T-helper 22 cell (primary cell): ENCODE data around the gene VWF.

Experiments
- DNase-seq: peaks from one replicate; pipeline ENCODE4 v3.0.0-alpha.2; 2020; ENCODE audit warnings: low read depth

The VWF gene

DNA sequence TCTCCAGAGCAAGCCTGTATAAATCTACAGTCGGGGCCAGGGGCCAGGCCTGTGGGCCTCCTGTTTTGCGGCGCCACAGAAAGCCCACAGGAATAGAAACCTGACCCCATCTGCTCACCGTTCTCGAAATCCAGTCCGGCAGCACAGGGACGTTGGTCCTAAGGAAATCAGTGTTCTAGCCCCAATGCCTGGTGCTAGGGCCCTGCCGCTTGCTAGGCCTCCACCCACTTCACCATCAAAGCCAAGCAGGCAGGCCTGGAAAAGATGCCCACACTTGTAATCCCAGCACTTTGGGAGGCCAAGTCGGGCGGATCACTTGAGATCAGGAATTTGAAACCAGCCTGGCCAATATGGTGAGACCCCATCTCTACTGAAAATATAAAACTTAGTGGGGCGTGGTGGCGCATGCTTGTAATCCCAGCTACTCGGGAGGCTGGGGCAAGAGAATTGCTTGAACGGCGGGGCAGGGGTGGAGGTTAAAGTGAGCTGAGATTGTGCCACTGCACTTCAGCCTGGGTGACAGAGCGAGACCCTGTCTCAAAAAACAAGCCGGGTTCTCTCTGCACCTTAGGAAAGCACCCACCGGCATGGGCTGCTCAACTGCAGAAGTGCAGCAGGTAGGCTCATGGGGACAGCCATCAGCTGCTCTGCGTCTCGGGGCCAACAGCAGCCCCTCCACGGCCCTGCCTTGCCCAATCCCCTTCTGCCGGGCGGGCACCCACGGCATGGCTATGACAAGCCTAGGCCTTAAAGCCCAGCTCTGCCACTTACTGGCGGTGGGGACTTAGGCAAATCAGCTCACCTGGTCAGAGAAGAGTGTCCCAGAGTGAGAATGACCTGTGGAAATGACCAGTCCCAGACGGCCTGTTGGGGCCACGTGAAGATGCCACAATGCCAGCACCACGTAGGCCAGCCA is 47.4 kb downstream of the VWF start:
- no peak for DNase-seq

DNA sequence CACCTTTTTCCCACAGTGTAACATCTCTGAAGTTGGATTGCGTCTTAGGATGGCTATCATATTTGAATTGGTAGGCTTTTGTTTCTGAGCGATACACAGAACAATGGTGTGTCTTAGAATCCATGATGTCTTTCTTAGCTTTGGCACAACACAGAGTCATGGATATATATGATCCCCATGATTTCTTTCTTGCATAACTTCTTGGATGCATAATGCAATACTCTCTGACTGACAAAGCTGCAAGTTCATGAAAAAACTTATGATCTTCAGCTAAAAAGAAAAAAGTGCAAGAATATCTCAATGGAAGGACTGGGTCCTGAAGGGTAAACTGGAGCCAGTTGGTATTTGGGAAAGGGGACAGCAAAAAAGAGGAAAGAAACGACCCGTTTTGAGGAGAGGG is 48.1 kb downstream of the VWF start:
- DNase-seq = no peak

GRCh38 chr12:6074979-6075585 is 49.4 kb downstream of the VWF start:
- no peak for DNase-seq

DNA sequence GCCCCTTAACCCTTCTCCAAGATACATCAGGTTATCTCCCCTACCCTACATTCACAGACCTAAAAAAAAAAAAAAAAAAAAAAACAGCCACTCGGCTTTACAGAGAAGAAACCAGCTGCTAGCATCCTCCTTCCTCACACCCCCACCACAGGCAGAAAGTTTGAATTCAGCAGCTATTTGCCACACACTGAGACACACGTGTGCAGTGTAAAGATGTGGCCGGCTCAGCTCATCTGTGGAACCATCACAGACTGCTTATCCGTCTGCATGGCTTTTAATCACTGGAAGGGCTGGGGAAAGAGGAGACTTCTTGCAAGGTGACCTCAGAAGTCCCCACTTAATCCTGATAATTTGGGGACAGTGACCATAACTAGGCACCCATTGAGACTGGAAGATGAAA is 50.0 kb downstream of the VWF start:
- no peak for DNase-seq

DNA sequence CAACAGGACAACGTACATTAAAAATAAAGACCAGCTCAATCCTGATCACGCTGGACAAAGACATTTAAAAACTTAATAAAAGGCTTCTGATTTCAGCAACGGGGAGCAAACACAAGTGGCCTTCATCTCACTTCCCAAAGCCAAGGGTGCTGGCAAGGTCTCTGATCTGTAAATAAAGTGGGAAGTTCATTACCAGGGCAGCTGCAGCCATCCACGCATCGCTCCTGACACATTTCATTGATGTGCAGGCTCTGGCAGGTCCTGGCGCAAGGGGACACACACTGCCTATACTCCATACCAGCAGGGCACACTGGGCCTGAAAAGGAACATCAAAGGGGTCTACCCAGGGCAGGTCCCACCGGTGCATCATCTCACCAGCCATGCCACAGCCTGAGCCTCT is 51.0 kb downstream of the VWF start:
- DNase-seq = no peak

DNA sequence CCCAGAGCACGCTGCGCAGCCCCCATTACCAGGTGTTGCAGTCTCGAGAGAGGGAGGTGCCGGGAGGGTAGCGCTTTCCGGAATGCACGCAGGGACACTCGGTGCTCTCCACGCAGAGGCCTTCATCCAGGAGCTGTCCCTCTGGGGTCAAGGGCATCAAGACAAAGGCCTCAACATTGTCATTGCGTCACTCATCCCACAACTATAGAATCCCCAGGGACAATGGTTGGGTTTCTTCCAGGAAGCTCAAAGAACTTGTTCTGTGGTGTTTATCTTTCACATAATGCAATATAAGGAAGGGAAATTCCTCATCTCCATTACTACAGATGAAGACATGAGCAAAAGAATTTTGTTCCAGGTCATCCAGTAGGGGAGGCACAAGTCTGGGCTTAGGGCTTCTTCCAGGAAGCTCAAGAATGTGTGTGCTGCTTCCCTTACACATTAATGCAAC is 52.1 kb downstream of the VWF start:
- DNase-seq = no peak

- no peak for DNase-seq
Measured at GRCh38 chr12:6071589-6071988, 52.9 kb downstream of the VWF start.

GRCh38 chr12:6070472-6071257 is 53.8 kb downstream of the VWF start:
- DNase-seq = no peak

- DNase-seq = no peak
Measured at GRCh38 chr12:6069437-6070093, 54.9 kb downstream of the VWF start.

DNA sequence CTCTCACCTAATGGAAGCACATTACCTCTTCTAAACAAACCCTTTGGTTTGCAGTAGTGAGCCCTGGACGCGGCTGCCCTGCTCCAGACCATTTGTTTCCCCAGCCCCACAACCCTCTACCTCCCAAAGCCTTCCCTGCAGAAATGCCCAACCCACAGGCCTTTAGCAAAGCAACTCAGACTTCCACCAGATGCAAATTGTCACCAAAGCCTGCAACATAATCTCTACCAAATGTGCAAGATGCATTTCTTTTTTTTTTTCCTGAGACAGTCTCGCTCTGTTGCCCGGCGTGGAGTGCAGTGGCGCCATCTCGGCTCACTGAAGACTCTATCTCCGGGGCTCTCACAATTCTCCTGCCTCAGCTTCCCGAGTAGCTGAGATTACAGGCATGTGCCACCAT is 56.2 kb downstream of the VWF start:
- no peak for DNase-seq

DNA sequence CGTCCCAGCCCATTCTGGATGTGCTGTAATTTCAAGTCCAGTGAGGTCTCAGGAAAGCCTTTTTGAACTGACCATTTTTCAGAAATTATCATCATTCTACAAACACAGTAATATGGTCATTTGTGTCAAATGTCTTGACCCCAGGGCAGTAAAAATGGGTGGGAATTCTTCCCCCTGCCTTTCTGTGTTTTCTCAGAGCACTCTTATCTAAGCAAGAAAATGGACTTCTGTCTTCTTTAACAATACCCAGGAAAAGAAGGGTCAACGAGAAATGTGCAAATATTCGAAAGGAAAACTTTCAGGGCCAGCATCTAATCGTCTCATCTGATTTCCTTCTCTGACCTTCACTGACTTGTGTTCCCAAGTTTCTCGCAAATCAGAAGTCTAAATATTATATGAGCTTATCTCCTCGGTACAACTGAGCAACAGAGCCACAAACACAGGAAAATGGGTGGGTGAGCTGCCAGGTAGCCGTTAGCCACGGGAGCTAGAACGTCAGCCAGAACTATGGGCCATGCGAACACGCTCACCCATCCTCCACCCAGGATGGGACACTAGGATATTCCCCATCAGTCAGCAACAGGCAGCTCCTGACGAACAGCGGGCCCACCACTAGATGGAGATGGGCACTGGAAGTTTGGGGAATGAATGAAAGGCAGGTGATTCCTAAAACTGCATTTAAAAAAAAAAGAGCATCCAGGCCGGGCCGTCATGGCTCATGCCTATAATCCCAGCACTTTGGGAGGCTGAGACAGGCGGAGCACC is 57.1 kb downstream of the VWF start:
- DNase-seq = no peak

DNA sequence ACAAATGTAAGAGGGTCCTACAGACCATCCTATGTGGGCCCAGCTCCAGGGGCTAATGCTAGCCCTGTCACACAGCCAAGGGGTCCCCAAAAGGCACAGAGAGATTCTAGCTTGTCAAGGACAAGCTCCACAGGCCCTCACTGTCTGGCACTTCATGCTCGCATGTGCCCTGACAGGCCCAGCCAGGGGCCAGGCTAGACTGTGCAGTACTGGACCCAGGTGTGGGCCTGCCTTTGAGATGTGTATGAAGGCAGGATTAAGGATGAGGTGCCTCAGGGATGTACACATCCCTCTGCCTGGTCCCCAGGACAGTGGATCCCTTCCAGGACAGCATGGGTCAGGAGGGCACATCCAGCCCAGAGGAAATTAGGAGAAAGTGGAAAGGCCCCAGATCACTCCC is 57.8 kb downstream of the VWF start:
- no peak for DNase-seq

- no peak for DNase-seq
Measured at GRCh38 chr12:6065863-6066199, 58.6 kb downstream of the VWF start.

DNA sequence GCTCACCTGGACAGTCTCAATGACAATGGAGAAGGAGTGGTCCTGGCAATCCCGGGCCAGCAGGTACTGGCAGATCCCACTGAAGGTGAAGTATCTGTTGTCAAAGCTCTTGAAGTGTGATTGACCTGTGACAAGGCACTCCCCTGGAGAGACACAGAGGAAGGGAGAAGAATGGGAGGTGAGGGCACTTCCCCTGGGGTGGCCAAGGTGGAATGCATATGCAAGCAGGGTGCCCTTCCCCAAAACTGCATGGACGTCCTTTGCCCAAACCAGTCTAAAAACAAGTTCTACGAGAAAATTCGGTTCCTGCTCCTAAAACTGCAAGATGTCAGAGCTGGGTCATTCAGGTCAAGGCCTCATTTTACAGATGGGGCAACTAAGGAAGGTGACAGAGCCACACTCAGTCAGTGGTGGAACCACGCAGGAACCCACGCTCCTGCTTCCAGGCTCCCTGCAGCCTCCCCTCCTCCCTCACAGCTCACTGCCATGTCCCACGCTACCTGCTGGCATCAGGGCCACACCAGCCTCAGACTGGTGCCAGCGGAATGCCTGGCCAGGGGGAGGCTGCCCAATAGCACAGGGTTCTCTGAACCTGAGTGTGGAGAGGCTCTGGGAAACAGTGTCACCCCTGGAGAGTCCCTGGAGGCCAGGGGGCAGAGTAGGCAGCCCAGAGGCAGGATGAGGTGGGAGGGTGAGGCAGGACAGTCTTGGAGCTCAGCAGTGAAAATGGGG is 59.2 kb downstream of the VWF start:
- DNase-seq = no peak

- DNase-seq = no peak
Measured at GRCh38 chr12:6062757-6063735, 61.4 kb downstream of the VWF start.

- no peak for DNase-seq
Measured at GRCh38 chr12:6062395-6062756, 62.1 kb downstream of the VWF start.

DNA sequence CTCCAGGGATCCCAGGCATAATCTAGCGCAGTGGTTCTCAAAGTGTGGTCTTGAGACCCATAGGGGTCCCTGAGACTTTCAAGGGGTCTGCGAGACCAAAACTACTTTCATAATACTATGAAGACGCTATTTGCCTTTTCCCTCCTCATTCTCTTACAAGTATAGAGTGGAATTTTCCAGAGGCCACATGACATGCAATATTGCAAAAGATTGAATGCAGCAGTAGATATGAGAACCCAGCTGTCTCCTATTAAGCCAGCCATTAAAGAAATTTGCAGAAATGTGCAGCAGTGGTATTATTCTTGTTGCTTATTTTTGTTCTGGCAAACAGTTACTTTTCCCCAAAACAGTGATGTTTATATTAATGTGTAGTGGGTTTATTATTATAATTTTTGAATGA is 62.8 kb downstream of the VWF start:
- DNase-seq = no peak

DNA sequence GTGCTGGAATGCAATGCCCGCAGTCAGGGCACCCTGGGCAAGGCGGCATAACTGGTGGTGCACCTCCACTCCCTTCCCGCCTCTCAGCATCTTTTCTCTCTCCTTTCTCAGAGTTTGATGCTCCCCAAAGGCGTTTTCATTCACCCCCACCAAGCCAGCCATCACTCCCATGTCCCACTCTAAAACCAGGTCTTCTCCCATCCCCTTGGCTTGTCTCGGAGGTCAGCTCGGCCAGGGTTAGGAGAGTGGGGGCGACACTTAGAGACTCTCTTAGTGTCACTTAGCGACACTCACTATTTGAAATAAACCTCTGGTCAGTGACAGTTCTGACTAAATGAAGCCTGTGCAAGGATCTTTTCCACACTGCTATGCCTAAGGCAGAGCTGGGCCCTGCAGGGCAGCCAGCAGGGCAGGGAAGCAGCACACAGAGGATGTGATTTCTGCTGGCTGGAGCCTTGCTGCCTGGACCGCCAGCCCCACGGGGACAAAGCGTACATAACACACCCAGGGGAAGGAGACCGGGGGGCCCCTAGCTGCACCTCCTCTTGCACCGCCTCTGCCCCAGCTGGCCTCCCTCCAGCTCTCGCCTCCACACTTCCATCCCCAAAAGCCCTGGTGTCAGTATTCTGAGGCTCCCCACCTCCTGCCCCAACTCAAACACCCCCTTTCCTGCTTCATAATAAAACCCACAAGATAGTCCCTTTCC is 64.5 kb downstream of the VWF start:
- no peak for DNase-seq

DNA sequence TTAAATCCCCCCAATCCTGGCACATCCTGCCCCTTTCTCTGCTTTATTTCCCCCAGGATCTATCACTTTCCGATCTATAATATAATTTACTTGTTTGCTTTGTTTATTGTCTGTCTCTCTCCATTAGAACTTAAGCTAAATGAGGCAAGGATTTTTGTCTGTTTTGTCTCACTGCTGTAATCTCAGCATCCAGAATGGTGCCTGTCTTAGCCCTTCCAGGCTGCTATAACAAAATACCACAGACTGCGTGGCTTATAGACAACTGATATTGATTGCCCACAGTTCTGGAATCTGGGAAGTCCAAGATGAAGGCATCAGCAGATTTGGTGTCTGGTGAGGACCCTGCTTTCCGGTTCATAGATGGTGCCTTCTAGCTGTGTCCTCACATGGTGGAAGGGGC is 65.2 kb downstream of the VWF start:
- no peak for DNase-seq
